Nephron (organoid): ENCODE measurements around the gene IDH1.
A peak's percentile ranks its signal among the peaks of the same experiment; 100 is the strongest.
"Not testable (repeated sequence)": the region's sequence is repeated elsewhere in the genome, so short reads cannot be mapped to it uniquely, and the experiment has no call there.

ENCODE experiments used
- H3K27ac Mint-ChIP-seq, 3 experiments: 2 replicates each; pipeline ENCODE4 v1.8.0; 2020; ENCODE audit warnings: mixed read lengths in 3 of 3, mild to moderate bottlenecking in 2 of 3, moderate library complexity in 1 of 3
- H3K27me3 Mint-ChIP-seq: 2 replicates; pipeline ENCODE4 v1.8.0; 2021; ENCODE audit warnings: low read depth, mild to moderate bottlenecking, moderate library complexity, mixed read lengths
- H3K36me3 Mint-ChIP-seq: 2 replicates; pipeline ENCODE4 v1.8.0; 2020; ENCODE audit warnings: low read depth, mixed read lengths
- H3K4me1 Mint-ChIP-seq: 2 replicates; pipeline ENCODE4 v1.8.0; 2020; ENCODE audit warnings: mixed read lengths
- H3K4me3 Mint-ChIP-seq, 3 experiments: 2 replicates each; pipeline ENCODE4 v1.8.0; 2020; ENCODE audit warnings: mild to moderate bottlenecking in 3 of 3, mixed read lengths in 3 of 3, moderate library complexity in 2 of 3
- H3K9me3 Mint-ChIP-seq: 2 replicates; pipeline ENCODE4 v1.8.0; 2020; ENCODE audit warnings: mixed read lengths
- TF ChIP-seq, protein P1 (sequence below), 3 experiments: fragments of 200-600 bp; sonication (generic); IDR thresholded peaks; one replicate each; pipeline ENCODE4 v1.5.0; 2021; ENCODE audit warnings: antibody characterized with exemption in 3 of 3; ENCODE audit not compliant: unreplicated experiment in 3 of 3

IDH1 gene

DNA sequence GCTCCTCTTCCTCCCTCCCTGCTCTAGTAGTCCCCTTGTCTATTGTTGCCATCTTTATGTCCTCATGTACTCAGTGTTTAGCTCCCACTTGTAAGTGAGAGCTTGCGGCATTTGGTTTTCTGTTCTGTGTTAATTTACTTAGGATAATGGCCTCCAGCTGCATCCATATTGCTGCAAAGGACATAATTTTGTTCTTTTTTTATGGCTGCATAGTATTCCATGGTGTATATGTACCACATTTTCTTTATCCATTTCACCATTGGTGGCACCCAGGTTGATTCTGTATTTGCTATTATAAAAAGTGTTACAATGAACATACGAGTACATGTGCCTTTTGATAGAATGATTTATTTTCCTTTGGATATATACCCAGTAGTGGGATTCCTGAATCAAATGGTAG lies 23.7 kb upstream of the IDH1 start:
- no peaks in the 10 kb centered on the region for H3K27me3 Mint-ChIP-seq
- H3K27ac Mint-ChIP-seq: no peak overlapping the region
- TF ChIP-seq, protein P1, sequence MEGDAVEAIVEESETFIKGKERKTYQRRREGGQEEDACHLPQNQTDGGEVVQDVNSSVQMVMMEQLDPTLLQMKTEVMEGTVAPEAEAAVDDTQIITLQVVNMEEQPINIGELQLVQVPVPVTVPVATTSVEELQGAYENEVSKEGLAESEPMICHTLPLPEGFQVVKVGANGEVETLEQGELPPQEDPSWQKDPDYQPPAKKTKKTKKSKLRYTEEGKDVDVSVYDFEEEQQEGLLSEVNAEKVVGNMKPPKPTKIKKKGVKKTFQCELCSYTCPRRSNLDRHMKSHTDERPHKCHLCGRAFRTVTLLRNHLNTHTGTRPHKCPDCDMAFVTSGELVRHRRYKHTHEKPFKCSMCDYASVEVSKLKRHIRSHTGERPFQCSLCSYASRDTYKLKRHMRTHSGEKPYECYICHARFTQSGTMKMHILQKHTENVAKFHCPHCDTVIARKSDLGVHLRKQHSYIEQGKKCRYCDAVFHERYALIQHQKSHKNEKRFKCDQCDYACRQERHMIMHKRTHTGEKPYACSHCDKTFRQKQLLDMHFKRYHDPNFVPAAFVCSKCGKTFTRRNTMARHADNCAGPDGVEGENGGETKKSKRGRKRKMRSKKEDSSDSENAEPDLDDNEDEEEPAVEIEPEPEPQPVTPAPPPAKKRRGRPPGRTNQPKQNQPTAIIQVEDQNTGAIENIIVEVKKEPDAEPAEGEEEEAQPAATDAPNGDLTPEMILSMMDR (IDR thresholded peaks at IDR 0.05; ENCODE audit: unreplicated experiment in 3 of 3): no peak
- H3K9me3 Mint-ChIP-seq: peaks cover 2% of the 10 kb centered on the region
- H3K36me3 Mint-ChIP-seq: peaks cover 92% of the 10 kb centered on the region
- H3K4me1 Mint-ChIP-seq: peaks cover 12% of the 10 kb centered on the region
- no peak overlapping the region for H3K4me3 Mint-ChIP-seq

DNA sequence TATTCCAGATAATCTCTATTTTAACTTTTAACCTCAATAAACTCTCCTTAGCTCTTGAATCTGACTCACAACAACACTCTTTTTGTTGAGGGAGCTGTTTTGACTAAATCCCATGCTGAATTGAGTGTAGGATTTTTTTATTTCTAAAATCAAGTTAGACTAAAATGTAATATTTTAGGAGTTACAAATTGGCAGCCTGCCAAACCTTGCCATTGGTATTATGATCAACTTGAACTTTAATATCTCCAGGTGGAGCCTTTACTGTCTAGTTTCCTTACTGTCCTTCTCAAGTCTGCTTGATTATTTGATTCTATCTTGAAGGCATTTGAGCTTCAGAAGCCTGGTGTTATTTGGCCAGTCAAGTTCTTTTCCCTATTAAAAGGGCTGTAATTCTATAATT lies 19.9 kb upstream of the IDH1 start:
- peak overlapping the region in 2 of 3 experiments; percentile 2 to 53 for H3K27ac Mint-ChIP-seq
- H3K4me3 Mint-ChIP-seq: no peak overlapping the region
- H3K9me3 Mint-ChIP-seq: peaks cover 2% of the 10 kb centered on the region
- H3K4me1 Mint-ChIP-seq: peaks cover 12% of the 10 kb centered on the region
- TF ChIP-seq, protein P1 (IDR thresholded peaks at IDR 0.05; ENCODE audit: unreplicated experiment in 3 of 3): no peak
- H3K36me3 Mint-ChIP-seq: peaks cover 77% of the 10 kb centered on the region
- no peaks in the 10 kb centered on the region for H3K27me3 Mint-ChIP-seq

- H3K4me1 Mint-ChIP-seq: peaks cover 38% of the 10 kb centered on the region
- H3K27me3 Mint-ChIP-seq: no peaks in the 10 kb centered on the region
- TF ChIP-seq, protein P1 (IDR thresholded peaks at IDR 0.05; ENCODE audit: unreplicated experiment in 3 of 3): no peak
- peaks cover 22% of the 10 kb centered on the region for H3K36me3 Mint-ChIP-seq
- H3K27ac Mint-ChIP-seq: no peak overlapping the region
- H3K4me3 Mint-ChIP-seq: peak overlapping the region; percentile 47 to 56 (median 48)
- H3K9me3 Mint-ChIP-seq: no peaks in the 10 kb centered on the region
These were observed 14.2 kb upstream of the IDH1 start for GRCh38 chr2:208269091-208269490.

GRCh38 chr2:208268156-208268952 lies 13.5 kb upstream of the IDH1 start:
- TF ChIP-seq, protein P1 (IDR thresholded peaks at IDR 0.05; ENCODE audit: unreplicated experiment in 3 of 3): no peak
- H3K9me3 Mint-ChIP-seq: no peaks in the 10 kb centered on the region
- H3K27me3 Mint-ChIP-seq: no peaks in the 10 kb centered on the region
- H3K27ac Mint-ChIP-seq: peak overlapping the region; percentile 87 to 100 (median 98)
- H3K4me1 Mint-ChIP-seq: peaks cover 36% of the 10 kb centered on the region
- H3K36me3 Mint-ChIP-seq: peaks cover 15% of the 10 kb centered on the region
- peak overlapping the region; percentile 92 to 94 (median 94) for H3K4me3 Mint-ChIP-seq

DNA sequence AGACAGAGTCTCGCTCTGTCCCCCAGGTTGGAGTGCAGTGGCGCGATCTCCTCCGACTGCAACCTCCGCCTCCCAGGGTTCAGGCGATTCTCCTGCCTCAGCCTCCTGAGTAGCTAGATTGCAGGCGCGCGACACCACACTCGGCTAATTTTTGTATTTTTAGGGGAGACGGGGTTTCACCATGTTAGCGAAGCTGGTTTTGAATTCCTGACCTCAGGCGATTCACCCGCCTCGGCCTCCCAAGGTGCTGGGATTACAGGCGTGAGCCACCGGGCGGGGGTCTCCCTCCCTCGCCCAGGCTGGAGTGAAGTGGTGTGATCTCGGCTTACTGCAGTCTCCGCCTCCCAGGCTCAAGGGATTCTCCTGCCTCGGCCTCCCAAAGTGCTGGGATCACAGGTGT lies 12.7 kb upstream of the IDH1 start:
- not testable (repeated sequence) for H3K9me3 Mint-ChIP-seq

DNA sequence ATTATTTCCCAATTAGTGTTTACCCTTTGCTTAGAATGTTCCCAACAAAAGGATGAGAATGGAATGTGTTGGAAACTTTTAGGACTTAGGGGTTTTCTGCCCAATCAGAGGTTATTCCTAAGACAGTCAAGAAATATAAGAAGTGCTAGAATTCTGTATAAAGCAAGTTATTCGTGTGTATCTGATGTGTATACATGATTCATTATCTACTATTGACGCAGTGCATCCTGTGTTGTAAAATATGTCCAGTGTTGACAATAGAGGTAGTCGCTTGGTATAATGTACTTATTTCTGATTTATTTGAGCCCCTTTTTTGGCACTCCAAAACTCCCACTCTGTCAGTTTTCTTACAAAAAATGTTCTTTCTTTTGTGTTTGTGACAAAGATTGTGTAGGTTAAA lies 12.1 kb upstream of the IDH1 start:
- Mint-ChIP-seq H3K4me3 (peak overlapping the region; percentile 92 to 94 (median 94)), H3K4me1 (peaks cover 36% of the 10 kb centered on the region), H3K9me3 (no peaks in the 10 kb centered on the region), H3K27me3 (no peaks in the 10 kb centered on the region), H3K36me3 (peaks cover 7% of the 10 kb centered on the region), H3K27ac (peak overlapping the region; percentile 95 to 100 (median 98))
- TF ChIP-seq, protein P1 (IDR thresholded peaks at IDR 0.05; ENCODE audit: unreplicated experiment in 3 of 3): no peak

More for the DNA sequence above, 12.7 kb upstream of the IDH1 start:
- peaks cover 11% of the 10 kb centered on the region for H3K36me3 Mint-ChIP-seq
- peak overlapping the region; percentile 95 to 100 (median 98) for H3K27ac Mint-ChIP-seq
- H3K4me1 Mint-ChIP-seq: peaks cover 36% of the 10 kb centered on the region
- H3K27me3 Mint-ChIP-seq: not testable (repeated sequence)
- H3K4me3 Mint-ChIP-seq: peak overlapping the region; percentile 92 to 94 (median 94)
